GM12873 (cell line): ENCODE measurements around the gene INPP5A.

Source experiments
- TF ChIP-seq, protein P1 (sequence below): IDR thresholded peaks from 2 replicates; pipeline ENCODE4 v1.5.1; 2012; ENCODE audit warnings: low read depth, mild to moderate bottlenecking, moderate library complexity, low read length, control low read depth; ENCODE audit not compliant: insufficient read depth; ENCODE audit errors: missing control alignments

The INPP5A gene

DNA sequence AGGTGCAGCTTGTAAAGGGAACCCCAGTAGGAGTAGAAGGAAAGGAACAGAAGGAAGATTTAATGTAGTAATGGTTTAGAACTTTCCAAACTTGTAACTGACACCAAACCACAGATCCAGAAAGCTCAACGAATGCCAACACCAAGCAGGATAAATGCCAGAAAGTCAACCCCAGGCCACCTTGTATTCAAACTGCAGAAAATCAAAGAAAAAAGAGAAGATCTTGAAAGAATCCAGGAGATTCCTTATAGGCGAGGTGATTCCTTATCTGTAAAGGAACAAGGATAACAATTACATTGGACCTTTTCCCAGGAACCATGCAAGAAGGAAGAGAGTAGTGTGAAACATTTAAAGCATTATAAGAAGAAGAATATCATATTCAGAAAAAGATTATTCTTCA, 154.7 kb downstream of the INPP5A start:
- TF ChIP-seq, protein P1, sequence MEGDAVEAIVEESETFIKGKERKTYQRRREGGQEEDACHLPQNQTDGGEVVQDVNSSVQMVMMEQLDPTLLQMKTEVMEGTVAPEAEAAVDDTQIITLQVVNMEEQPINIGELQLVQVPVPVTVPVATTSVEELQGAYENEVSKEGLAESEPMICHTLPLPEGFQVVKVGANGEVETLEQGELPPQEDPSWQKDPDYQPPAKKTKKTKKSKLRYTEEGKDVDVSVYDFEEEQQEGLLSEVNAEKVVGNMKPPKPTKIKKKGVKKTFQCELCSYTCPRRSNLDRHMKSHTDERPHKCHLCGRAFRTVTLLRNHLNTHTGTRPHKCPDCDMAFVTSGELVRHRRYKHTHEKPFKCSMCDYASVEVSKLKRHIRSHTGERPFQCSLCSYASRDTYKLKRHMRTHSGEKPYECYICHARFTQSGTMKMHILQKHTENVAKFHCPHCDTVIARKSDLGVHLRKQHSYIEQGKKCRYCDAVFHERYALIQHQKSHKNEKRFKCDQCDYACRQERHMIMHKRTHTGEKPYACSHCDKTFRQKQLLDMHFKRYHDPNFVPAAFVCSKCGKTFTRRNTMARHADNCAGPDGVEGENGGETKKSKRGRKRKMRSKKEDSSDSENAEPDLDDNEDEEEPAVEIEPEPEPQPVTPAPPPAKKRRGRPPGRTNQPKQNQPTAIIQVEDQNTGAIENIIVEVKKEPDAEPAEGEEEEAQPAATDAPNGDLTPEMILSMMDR, result no peak

GRCh38 chr10:132693676-132694075, 156.1 kb downstream of the INPP5A start:
- TF ChIP-seq, protein P1, result no peak

DNA sequence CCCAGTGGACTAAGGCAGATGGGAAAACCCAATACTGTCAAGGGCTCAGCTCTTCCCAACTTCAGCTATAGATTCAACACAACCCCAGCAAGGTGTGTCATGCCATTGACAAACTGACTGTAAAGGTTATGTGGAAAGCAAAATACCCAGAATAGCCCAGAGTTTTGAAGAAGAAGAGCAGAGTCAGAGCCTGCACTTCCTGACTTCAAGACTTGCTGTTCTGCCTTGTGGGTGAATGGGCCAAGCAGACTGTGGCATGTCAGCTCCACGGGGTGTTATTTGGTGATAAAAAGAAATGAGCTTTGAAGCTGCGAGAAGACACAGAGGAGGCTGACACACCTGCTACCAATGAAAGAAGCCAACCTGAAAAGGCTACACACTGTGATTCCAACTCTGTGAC, 158.6 kb downstream of the INPP5A start:
- TF ChIP-seq, protein P1, result no peak

- TF ChIP-seq, protein P1, result no peak
Observed at GRCh38 chr10:132696728-132697577, 159.4 kb downstream of the INPP5A start.

DNA sequence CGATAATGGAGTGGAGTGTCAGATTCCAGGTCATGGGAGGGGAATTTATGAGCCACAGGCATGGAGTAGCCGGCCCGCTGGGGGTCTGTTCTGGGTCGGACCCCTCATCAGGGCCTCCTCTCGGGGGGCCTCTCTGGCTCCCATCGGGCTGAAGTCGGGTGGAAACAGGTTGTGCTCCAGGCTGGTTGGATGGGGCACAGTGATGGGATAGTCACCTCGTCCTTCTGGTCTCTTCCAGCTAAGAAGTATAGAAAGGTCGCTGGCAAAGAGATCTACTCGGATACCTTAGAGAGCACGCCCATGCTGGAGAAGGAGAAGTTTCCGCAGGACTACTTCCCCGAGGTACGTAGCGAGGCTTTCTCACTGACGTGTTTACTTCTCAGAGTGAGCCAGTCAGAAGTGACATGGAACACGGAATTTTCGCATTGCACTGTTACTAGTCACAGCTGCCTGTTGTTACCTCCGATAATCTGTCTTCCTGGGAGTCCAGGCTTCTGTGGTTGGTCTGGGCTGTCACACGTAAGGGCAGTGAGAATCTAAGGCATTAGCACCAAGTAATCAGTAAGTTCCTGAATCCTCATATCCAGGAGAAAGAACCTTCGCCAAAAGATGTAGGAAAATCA, 160.1 kb downstream of the INPP5A start:
- TF ChIP-seq, protein P1, result no peak

- TF ChIP-seq, protein P1, result no peak
Observed at GRCh38 chr10:132698211-132698751, 160.7 kb downstream of the INPP5A start.

GRCh38 chr10:132698761-132699391, 161.3 kb downstream of the INPP5A start:
- TF ChIP-seq, protein P1, result no peak
